SK-N-SH (cell line): ENCODE data around the gene GULP1. TPM values are rescaled to one million over a fixed set of nuclear protein-coding genes. Genes with fewer than 3 reads are reported as not detected.

ENCODE experiments used
- CTCF ChIA-PET: fragments of 300-600, 350-600 bp; formaldehyde crosslinking; extraction: SDS; loops from one replicate; lab custom pipeline; 2021; lab: Yijun Ruan, JAX
- POLR2A ChIA-PET: fragments of 350-600 bp; sonication (Branson Sonifier 250); formaldehyde crosslinking; extraction: SDS; loops from one replicate; lab custom pipeline; 2020; ENCODE audit warnings: antibody characterized with exemption, inconsistent platforms; lab: Yijun Ruan, JAX
- DNase-seq: peaks from one replicate; pipeline ENCODE4 v3.0.0; 2012
- H2AFZ ChIP-seq: fragments of 200-600 bp; sonication (generic); 2 replicates; pipeline ENCODE4 v1.8.1; 2016; ENCODE audit warnings: antibody characterized with exemption, mild to moderate bottlenecking, low read depth
- H3F3A ChIP-seq: fragments of 200-600 bp; sonication (generic); replicated peaks from 2 replicates; pipeline ENCODE3; 2016; ENCODE audit warnings: antibody characterized with exemption, mild to moderate bottlenecking; ENCODE audit not compliant: insufficient read depth
- H3K27ac ChIP-seq, 2 experiments: fragments of 200-500 bp in 1 of 2; fragments of 200-600 bp in 1 of 2; sonication (Bioruptor generic) in 1 of 2; sonication (generic), shearing (Covaris generic) in 1 of 2; 2 replicates each; pipeline versions ENCODE4 v1.5.1 to v1.6.1; 2014 to 2016; ENCODE audit warnings: low read depth in 2 of 2, inconsistent platforms in 1 of 2, low read length in 1 of 2, mild to moderate bottlenecking in 1 of 2, mixed read lengths in 1 of 2
- H3K27me3 ChIP-seq: fragments of 200-600 bp; sonication (generic), shearing (Covaris generic); 2 replicates; pipeline ENCODE4 v1.6.1; 2016; ENCODE audit warnings: mixed run types; ENCODE audit not compliant: insufficient read depth
- H3K36me3 ChIP-seq, 2 experiments: fragments of 200-500 bp in 1 of 2; fragments of 200-600 bp in 1 of 2; sonication (Bioruptor generic) in 1 of 2; sonication (generic) in 1 of 2; replicated peaks in 1 of 2; 2 replicates each; pipeline versions ENCODE3 to v1.5.1; 2014 to 2016; ENCODE audit warnings: low read length in 1 of 2, mild to moderate bottlenecking in 1 of 2; ENCODE audit not compliant: insufficient read depth in 2 of 2, control insufficient read depth in 1 of 2
- H3K4me1 ChIP-seq, 2 experiments: fragments of 200-500 bp in 1 of 2; fragments of 200-600 bp in 1 of 2; sonication (Bioruptor generic) in 1 of 2; sonication (generic), shearing (Covaris generic) in 1 of 2; 2 replicates each; pipeline versions ENCODE4 v1.5.1 to v1.6.1; 2014 to 2016; ENCODE audit warnings: low read depth in 1 of 2, low read length in 1 of 2, mixed run types in 1 of 2; ENCODE audit not compliant: insufficient read depth in 2 of 2, control insufficient read depth in 1 of 2
- H3K4me2 ChIP-seq: fragments of 200-600 bp; sonication (generic), shearing (Covaris generic); 2 replicates; pipeline ENCODE4 v1.6.1; 2017; ENCODE audit warnings: mixed run types
- H3K4me3 ChIP-seq, 2 experiments: fragments of 200-500 bp in 1 of 2; fragments of 200-600 bp in 1 of 2; sonication (Bioruptor generic) in 1 of 2; sonication (generic), shearing (Covaris generic) in 1 of 2; 2 replicates each; pipeline versions ENCODE4 v1.5.1 to v1.8.1; 2014 to 2016; ENCODE audit warnings: low read depth in 2 of 2, inconsistent platforms in 1 of 2, low read length in 1 of 2, mild to moderate bottlenecking in 1 of 2, mixed read lengths in 1 of 2, moderate library complexity in 1 of 2
- H3K79me2 ChIP-seq: fragments of 200-600 bp; sonication (generic); 2 replicates; pipeline ENCODE4 v1.8.1; 2017; ENCODE audit warnings: mild to moderate bottlenecking; ENCODE audit not compliant: insufficient read depth
- H3K9ac ChIP-seq: fragments of 200-600 bp; sonication (generic); 2 replicates; pipeline ENCODE4 v1.6.1; 2017; ENCODE audit warnings: mixed run types
- H3K9me2 ChIP-seq: fragments of 200-600 bp; sonication (generic); 2 replicates; pipeline ENCODE4 v1.6.1; 2017; ENCODE audit warnings: mixed run types
- H3K9me3 ChIP-seq: fragments of 200-600 bp; sonication (generic); 2 replicates; pipeline ENCODE4 v1.6.1; 2017; ENCODE audit warnings: mixed run types, mild to moderate bottlenecking, moderate library complexity
- H4K20me1 ChIP-seq: fragments of 200-600 bp; sonication (generic); 2 replicates; pipeline ENCODE4 v1.6.1; 2017; ENCODE audit warnings: mild to moderate bottlenecking, mixed run types; ENCODE audit not compliant: insufficient read depth
- EP300 ChIP-seq, 2 experiments: IDR thresholded peaks; 2 replicates each; pipeline versions ENCODE4 v1.4.0 to v1.6.1; 2012; ENCODE audit warnings: borderline replicate concordance in 1 of 2, low read depth in 1 of 2, low read length in 1 of 2
- EZH2phosphoT487 ChIP-seq: fragments of 200-600 bp; sonication (generic); IDR thresholded peaks from 2 replicates; pipeline ENCODE4 v1.6.1; 2017; ENCODE audit warnings: low read depth, mixed run types, mild to moderate bottlenecking, antibody characterized with exemption, moderate library complexity, borderline replicate concordance
- FOSL2 ChIP-seq: IDR thresholded peaks from 2 replicates; pipeline ENCODE4 v1.4.0; 2012; ENCODE audit warnings: low read depth, mild to moderate bottlenecking, moderate library complexity, borderline replicate concordance
- FOXJ3 ChIP-seq: sonication (generic); formaldehyde crosslinking; IDR thresholded peaks from 2 replicates; pipeline ENCODE4 v1.5.1; 2020; ENCODE audit warnings: mild to moderate bottlenecking, missing genetic modification reagents
- IRF3 ChIP-seq: fragments of 150-350 bp; IDR thresholded peaks from 2 replicates; pipeline ENCODE4 v1.6.1; 2016; ENCODE audit warnings: mild to moderate bottlenecking, low read depth, low read length
- MAX ChIP-seq: IDR thresholded peaks from 2 replicates; pipeline ENCODE4 v1.4.0; 2012; ENCODE audit warnings: low read depth
- MEF2A ChIP-seq: IDR thresholded peaks from 2 replicates; pipeline ENCODE4 v1.4.0; 2012; ENCODE audit warnings: low read depth, borderline replicate concordance
- MXI1 ChIP-seq: IDR thresholded peaks from 2 replicates; pipeline ENCODE4 v1.6.1; 2012; ENCODE audit warnings: mild to moderate bottlenecking, low read depth, low read length, improper control_type of control experiment
- NFIC ChIP-seq: IDR thresholded peaks from 2 replicates; pipeline ENCODE4 v1.4.0; 2012; ENCODE audit warnings: borderline replicate concordance
- NRF1 ChIP-seq: IDR thresholded peaks from 2 replicates; pipeline ENCODE4 v1.6.1; 2012; ENCODE audit warnings: low read depth, mild to moderate bottlenecking, low read length
- POLR2AphosphoS5 ChIP-seq: IDR thresholded peaks from 2 replicates; pipeline ENCODE4 v1.6.1; 2012; ENCODE audit warnings: low read depth, low read length
- RAD21 ChIP-seq: IDR thresholded peaks from 2 replicates; pipeline ENCODE4 v1.6.1; 2012; ENCODE audit warnings: mild to moderate bottlenecking, low read length
- TAF1 ChIP-seq: IDR thresholded peaks from 2 replicates; pipeline ENCODE4 v1.6.1; 2012; ENCODE audit warnings: low read depth, mild to moderate bottlenecking, low read length, moderate library complexity, borderline replicate concordance
- TCF12 ChIP-seq: IDR thresholded peaks from 2 replicates; pipeline ENCODE4 v1.4.0; 2012
- WGBS: methylation state at CpG from one replicate; pipeline ENCODE4 v1.1.6; 2017; ENCODE audit warnings: low lambda C conversion rate; 5-methylcytosine and 5-hydroxymethylcytosine counted together
- polyA plus RNA-seq, 3 experiments: library from polyadenylated mRNA; depleted of rRNA; stranded (reverse); fragments of >200 nt; gene quantifications; 2 replicates each; pipeline ENCODE4 v1.2.3, GENCODE V29; 2012
- TF ChIP-seq, protein P1 (sequence below): IDR thresholded peaks from 2 replicates; pipeline ENCODE4 v1.4.0; 2012; ENCODE audit warnings: low read depth, borderline replicate concordance
- TF ChIP-seq, protein P2 (sequence below): IDR thresholded peaks from 2 replicates; pipeline ENCODE4 v1.4.0; 2012; ENCODE audit warnings: low read depth, borderline replicate concordance

Gene GULP1
- polyA plus RNA-seq, 1 of the 3 experiments (the other 2 are of a cell fraction): 33.8 TPM

- peak overlapping the region; percentile 28 to 68; a peak in 3 of 4 replicates for H3K27ac ChIP-seq
- H3K9ac ChIP-seq: peak overlapping the region; percentile 5; the same call in 1 of the 2 replicates
- 83% methylated on average over 2 of the region's 2 CpGs for WGBS
- H3K4me3 ChIP-seq: no peak overlapping the region
- peaks cover 20 to 35% of the 10 kb centered on the region in 2 experiments for H3K36me3 ChIP-seq
- H3K4me2 ChIP-seq: no peak overlapping the region
- no peaks in the 10 kb centered on the region for H4K20me1 ChIP-seq
- H3K4me1 ChIP-seq: peaks cover 0 to 14% of the 10 kb centered on the region in 2 experiments; a peak in 3 of 4 replicates
- ChIA-PET POLR2A (no interaction called here), CTCF (no interaction called here)
- H3K9me2 ChIP-seq: no peaks in the 10 kb centered on the region
- TF ChIP-seq NFIC (no peak), RAD21 (no peak), NRF1 (no peak), EZH2phosphoT487 (no peak), POLR2AphosphoS5 (no peak), FOSL2 (no peak), TAF1 (no peak), EP300 (IDR thresholded peaks at IDR 0.05; ENCODE audit: borderline replicate concordance in 1 of 2, low read depth in 1 of 2, low read length in 1 of 2) (no peak), IRF3 (no peak), FOXJ3 (CRISPR knock-in tag) (no peak), MXI1 (no peak), TCF12 (no peak), MEF2A (no peak), MAX (no peak)
- TF ChIP-seq, protein P1, sequence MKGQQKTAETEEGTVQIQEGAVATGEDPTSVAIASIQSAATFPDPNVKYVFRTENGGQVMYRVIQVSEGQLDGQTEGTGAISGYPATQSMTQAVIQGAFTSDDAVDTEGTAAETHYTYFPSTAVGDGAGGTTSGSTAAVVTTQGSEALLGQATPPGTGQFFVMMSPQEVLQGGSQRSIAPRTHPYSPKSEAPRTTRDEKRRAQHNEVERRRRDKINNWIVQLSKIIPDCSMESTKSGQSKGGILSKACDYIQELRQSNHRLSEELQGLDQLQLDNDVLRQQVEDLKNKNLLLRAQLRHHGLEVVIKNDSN: no peak
- TF ChIP-seq, protein P2, sequence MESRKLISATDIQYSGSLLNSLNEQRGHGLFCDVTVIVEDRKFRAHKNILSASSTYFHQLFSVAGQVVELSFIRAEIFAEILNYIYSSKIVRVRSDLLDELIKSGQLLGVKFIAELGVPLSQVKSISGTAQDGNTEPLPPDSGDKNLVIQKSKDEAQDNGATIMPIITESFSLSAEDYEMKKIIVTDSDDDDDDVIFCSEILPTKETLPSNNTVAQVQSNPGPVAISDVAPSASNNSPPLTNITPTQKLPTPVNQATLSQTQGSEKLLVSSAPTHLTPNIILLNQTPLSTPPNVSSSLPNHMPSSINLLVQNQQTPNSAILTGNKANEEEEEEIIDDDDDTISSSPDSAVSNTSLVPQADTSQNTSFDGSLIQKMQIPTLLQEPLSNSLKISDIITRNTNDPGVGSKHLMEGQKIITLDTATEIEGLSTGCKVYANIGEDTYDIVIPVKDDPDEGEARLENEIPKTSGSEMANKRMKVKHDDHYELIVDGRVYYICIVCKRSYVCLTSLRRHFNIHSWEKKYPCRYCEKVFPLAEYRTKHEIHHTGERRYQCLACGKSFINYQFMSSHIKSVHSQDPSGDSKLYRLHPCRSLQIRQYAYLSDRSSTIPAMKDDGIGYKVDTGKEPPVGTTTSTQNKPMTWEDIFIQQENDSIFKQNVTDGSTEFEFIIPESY: no peak
- peaks cover 33% of the 10 kb centered on the region for H3F3A ChIP-seq
- H3K27me3 ChIP-seq: no peaks in the 10 kb centered on the region
- 0 out of 2 replicates have a peak, but pooled peaks cover 5% of the 10 kb centered on the region for H3K9me3 ChIP-seq
- H3K79me2 ChIP-seq: peaks cover 41% of the 10 kb centered on the region
- no peak for DNase-seq
- no peak overlapping the region for H2AFZ ChIP-seq
These were observed 90.4 kb downstream of the GULP1 start for GRCh38 chr2:188382107-188382506.
